Breast epithelium (tissue), 4 donors: Measurements from ENCODE around the gene PSME4. TPM values are rescaled to one million over a fixed set of nuclear protein-coding genes. Genes with fewer than 3 reads are reported as not detected.

Experiments used
- DNase-seq, 2 donors: peaks; one replicate each; pipeline ENCODE4 v3.0.0-alpha.2; 2019; ENCODE audit warnings: low spot score in 2 of 2
- H3K27ac ChIP-seq, 2 donors: fragments of 200-600 bp; sonication (generic) in 1 of 2; one replicate each; pipeline ENCODE4 v1.5.1; 2016 to 2019; ENCODE audit warnings: mild to moderate bottlenecking in 1 of 2
- H3K27me3 ChIP-seq, 2 donors: fragments of 200-600 bp; sonication (generic) in 1 of 2; one replicate each; pipeline versions ENCODE4 v1.5.1 to v1.6.0; 2017 to 2019; ENCODE audit warnings: control low read depth in 1 of 2, mild to moderate bottlenecking in 1 of 2
- H3K36me3 ChIP-seq: fragments of 200-600 bp; one replicate; pipeline ENCODE4 v1.5.1; 2019
- H3K4me1 ChIP-seq, 2 donors: fragments of 200-600 bp; sonication (generic); one replicate each; pipeline ENCODE4 v1.5.1; 2016 to 2019; ENCODE audit warnings: control low read depth in 1 of 2
- H3K4me3 ChIP-seq, 3 donors: fragments of 200-600 bp; sonication (generic); 1 replicate in 2 of 3; 2 replicates in 1 of 3; pipeline ENCODE4 v1.5.1; 2016 to 2019; ENCODE audit warnings: mild to moderate bottlenecking in 3 of 3, moderate library complexity in 2 of 3
- H3K9me3 ChIP-seq, 2 donors: fragments of 200-600 bp; sonication (generic) in 1 of 2; one replicate each; pipeline ENCODE4 v1.5.1; 2016 to 2019; ENCODE audit warnings: control low read depth in 1 of 2
- POLR2A ChIP-seq: fragments of 450-650 bp; IDR thresholded peaks from one replicate; pipeline ENCODE4 v1.6.1; 2016; ENCODE audit warnings: antibody characterized with exemption, mild to moderate bottlenecking, moderate library complexity
- POLR2AphosphoS5 ChIP-seq, 3 donors: sonication (generic); formaldehyde crosslinking; IDR thresholded peaks; one replicate each; pipeline ENCODE4 v1.6.1; 2017; ENCODE audit warnings: antibody characterized with exemption in 3 of 3
- intact Hi-C: fragments of 100-400 bp; cut with DNase I; formaldehyde crosslinking; loops from one replicate; pipeline ENCODE4 v1.15.1; 2023; ENCODE audit warnings: low total_unique reads
- total RNA-seq, 3 donors: library from RNA; depleted of rRNA; stranded (reverse); fragments of >200 nt; gene quantifications; one replicate each; pipeline ENCODE4 v1.1.0, GENCODE V29; 2016
- TF ChIP-seq, protein P1 (sequence below), 3 donors: fragments of 450-650 bp; IDR thresholded peaks; one replicate each; pipeline ENCODE4 v1.5.1; 2016 to 2017; ENCODE audit warnings: antibody characterized with exemption in 3 of 3, mild to moderate bottlenecking in 3 of 3, moderate library complexity in 3 of 3

The PSME4 gene
- total RNA-seq, 3 donors from 2014 or later = 45.3 to 176 (median 75.1) TPM

DNA sequence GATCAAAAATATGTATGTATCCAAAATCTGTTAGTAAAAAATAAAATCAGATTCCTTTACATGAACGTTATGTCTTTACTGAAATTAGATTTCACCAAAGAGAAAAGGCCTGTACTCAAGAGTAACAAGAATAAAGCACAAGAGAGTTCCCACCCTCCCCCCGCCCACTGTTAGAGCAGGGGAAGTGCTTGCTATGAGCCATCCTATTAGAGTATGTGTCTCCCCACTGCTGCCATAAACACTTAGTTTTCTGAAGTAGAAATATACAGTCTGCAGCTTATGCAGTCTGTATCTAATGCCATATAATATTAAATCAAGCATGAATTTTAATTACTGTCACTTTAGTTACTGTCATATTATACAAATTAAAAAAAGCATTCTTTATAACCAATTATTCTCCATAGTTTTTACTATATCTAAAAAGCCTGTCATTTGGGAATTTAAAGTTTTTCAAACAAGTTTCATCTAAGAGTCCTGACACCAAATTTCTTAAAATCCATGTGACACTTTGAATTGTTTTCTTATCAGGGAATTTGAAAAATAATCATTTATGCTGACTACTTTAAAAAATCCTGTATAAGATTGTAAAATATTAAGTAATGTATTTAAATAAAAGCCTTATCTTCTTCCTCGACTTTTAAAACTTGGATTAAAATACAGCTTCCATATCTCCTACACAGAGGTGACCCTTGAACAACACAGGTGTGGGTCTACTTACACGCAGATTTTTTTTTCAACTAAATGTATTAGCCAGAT lies 59.2 kb downstream of the PSME4 start:
- Histone ChIP-seq H3K36me3 (peaks cover 18% of the 10 kb centered on the region), H3K4me1 (no peaks in the 10 kb centered on the region), H3K27ac (no peak overlapping the region), H3K9me3 (no peaks in the 10 kb centered on the region), H3K27me3 (no peaks in the 10 kb centered on the region), H3K4me3 (no peak overlapping the region)
- intact Hi-C loops = no loop called here
- no peak for DNase-seq
- TF ChIP-seq POLR2A = no peak
- TF ChIP-seq POLR2AphosphoS5 (IDR thresholded peaks at IDR 0.05) = no peak
- TF ChIP-seq, protein P1, sequence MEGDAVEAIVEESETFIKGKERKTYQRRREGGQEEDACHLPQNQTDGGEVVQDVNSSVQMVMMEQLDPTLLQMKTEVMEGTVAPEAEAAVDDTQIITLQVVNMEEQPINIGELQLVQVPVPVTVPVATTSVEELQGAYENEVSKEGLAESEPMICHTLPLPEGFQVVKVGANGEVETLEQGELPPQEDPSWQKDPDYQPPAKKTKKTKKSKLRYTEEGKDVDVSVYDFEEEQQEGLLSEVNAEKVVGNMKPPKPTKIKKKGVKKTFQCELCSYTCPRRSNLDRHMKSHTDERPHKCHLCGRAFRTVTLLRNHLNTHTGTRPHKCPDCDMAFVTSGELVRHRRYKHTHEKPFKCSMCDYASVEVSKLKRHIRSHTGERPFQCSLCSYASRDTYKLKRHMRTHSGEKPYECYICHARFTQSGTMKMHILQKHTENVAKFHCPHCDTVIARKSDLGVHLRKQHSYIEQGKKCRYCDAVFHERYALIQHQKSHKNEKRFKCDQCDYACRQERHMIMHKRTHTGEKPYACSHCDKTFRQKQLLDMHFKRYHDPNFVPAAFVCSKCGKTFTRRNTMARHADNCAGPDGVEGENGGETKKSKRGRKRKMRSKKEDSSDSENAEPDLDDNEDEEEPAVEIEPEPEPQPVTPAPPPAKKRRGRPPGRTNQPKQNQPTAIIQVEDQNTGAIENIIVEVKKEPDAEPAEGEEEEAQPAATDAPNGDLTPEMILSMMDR (IDR thresholded peaks at IDR 0.05) = no peak

DNA sequence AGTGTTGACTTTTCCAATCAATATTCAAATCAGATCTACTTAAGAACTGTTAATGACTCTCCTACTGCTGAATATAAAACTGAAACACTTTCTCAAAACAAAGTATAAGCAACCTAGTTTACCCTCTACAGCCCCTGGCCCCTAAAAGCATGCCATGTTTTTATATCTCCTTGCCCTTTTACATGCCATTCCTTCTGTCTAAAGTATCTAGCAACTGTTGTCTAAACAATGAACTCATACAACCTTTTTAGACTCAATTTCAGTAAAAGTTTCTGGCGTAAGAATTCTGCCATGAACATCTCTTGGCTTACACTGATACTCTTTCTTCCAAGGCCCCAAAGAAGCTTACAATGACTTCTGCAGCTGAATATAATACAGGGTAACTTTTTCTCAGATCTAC lies 63.2 kb downstream of the PSME4 start:
- Histone ChIP-seq H3K9me3 (no peaks in the 10 kb centered on the region), H3K27ac (no peak overlapping the region), H3K4me3 (no peak overlapping the region), H3K27me3 (no peaks in the 10 kb centered on the region), H3K36me3 (peaks cover 17% of the 10 kb centered on the region), H3K4me1 (no peaks in the 10 kb centered on the region)
- intact Hi-C loops = no loop called here
- TF ChIP-seq, protein P1 (IDR thresholded peaks at IDR 0.05) = no peak
- TF ChIP-seq POLR2A (no peak), POLR2AphosphoS5 (IDR thresholded peaks at IDR 0.05) (no peak)
- no peak for DNase-seq

DNA sequence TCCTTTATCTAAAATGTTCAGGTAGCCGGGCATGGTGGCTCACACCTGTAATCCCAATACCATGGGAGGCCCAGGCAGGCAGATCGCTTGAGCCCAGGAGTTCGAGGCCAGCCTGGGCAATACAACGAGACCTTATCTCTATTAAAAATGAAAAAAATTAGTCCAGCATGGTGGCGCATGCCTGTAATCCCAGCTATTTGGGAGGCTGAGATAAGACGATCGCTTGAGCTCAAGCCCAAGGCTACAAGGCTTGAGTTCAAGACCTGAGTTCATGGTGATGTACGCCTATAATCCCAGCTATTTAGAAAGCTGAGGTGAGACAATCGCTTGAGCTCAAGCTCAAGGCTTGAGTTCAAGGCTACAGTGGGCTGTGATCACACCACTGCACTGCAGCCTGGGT lies 65.4 kb downstream of the PSME4 start:
- TF ChIP-seq POLR2A = no peak
- TF ChIP-seq, protein P1 (IDR thresholded peaks at IDR 0.05) = no peak
- TF ChIP-seq POLR2AphosphoS5 (IDR thresholded peaks at IDR 0.05) = no peak
- DNase-seq = no peak
- Histone ChIP-seq H3K36me3 (peaks cover 17% of the 10 kb centered on the region), H3K27ac (no peak overlapping the region), H3K27me3 (no peaks in the 10 kb centered on the region), H3K4me3 (no peak overlapping the region), H3K4me1 (no peaks in the 10 kb centered on the region), H3K9me3 (no peaks in the 10 kb centered on the region)
- intact Hi-C loops = no loop called here

DNA sequence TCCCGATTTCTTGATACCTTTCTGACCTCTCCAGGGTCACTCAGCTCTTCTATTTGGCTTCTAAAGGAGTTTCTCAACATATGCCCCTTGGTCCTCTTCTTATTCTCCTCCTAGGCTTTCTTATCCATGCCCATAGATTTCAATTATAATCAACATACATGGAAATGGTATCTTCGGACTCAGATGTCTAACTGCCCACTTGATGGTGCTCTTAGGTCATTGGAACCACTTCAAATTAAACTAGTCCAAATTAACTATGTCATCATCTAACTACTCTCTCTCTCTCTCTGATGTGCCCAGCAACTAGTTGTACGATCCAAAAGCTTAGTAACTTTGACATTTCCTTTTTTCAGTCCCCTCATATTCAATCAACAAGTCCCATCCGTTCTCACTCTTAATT lies 67.8 kb downstream of the PSME4 start:
- H3K36me3 ChIP-seq = peaks cover 8% of the 10 kb centered on the region
- no peak overlapping the region for H3K27ac ChIP-seq
- TF ChIP-seq, protein P1 (IDR thresholded peaks at IDR 0.05) = no peak
- no peak for TF ChIP-seq POLR2AphosphoS5 (IDR thresholded peaks at IDR 0.05)
- no peaks in the 10 kb centered on the region for H3K9me3 ChIP-seq
- DNase-seq = no peak
- H3K27me3 ChIP-seq = no peaks in the 10 kb centered on the region
- H3K4me3 ChIP-seq = no peak overlapping the region
- no peaks in the 10 kb centered on the region for H3K4me1 ChIP-seq
- intact Hi-C loops = no loop called here

DNA sequence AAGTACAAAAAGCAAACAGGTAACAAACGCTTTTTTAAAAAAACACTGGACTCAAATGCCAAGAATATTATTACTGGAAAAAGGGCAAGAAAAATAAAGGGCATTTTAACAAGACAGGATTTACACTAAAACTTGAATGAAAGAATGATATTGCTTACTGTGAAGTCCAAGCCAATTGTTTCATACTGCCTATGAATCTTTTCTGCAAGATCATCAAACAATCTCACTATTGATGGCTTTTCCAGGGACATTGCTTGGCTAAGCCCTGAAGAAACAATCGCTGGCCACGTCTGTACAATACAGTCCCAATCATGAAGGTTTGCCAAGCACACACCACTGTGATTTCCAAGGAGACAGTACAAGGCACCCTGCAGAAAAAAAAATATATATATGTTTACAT lies 69.6 kb downstream of the PSME4 start:
- no peak overlapping the region for H3K4me3 ChIP-seq
- no peaks in the 10 kb centered on the region for H3K9me3 ChIP-seq
- no peaks in the 10 kb centered on the region for H3K4me1 ChIP-seq
- DNase-seq = no peak
- intact Hi-C loops = no loop called here
- no peaks in the 10 kb centered on the region for H3K27me3 ChIP-seq
- H3K36me3 ChIP-seq = no peaks in the 10 kb centered on the region
- no peak overlapping the region for H3K27ac ChIP-seq
- TF ChIP-seq POLR2A (no peak), POLR2AphosphoS5 (IDR thresholded peaks at IDR 0.05) (no peak)
- TF ChIP-seq, protein P1 (IDR thresholded peaks at IDR 0.05) = no peak
